GM12878 (cell line): ENCODE results near the gene NES. TPM values are rescaled to one million over a fixed set of nuclear protein-coding genes. Genes with fewer than 3 reads are reported as not detected.

Experiments used
- ATAC-seq: fragments of 200-7000 bp; cut with Tn5 transposase; 3 replicates; pipeline ENCODE4 v1.9.1; 2020; ENCODE audit warnings: mild to moderate bottlenecking, moderate library complexity
- BruUV-seq: library from RNA; stranded (reverse); fragments of 400-500 nt; replicated peaks from 2 replicates; lab custom pipeline; 2021; lab: Mats Ljungman, UMichigan
- CTCF ChIA-PET: fragments of 300-600 bp; sonication (Branson Sonifier 250); formaldehyde crosslinking; extraction: SDS; loops from one replicate; lab custom pipeline; 2021; ENCODE audit warnings: inconsistent platforms; lab: Yijun Ruan, JAX
- POLR2A ChIA-PET: fragments of 350-600 bp; formaldehyde crosslinking; extraction: SDS; loops from one replicate; lab custom pipeline; 2021; ENCODE audit warnings: inconsistent platforms; lab: Charles Lee
- RAD21 ChIA-PET: fragments of 300-600 bp; sonication (Branson Sonifier 250); formaldehyde crosslinking; loops from one replicate; lab custom pipeline; 2023; ENCODE audit warnings: antibody characterized with exemption; ENCODE audit not compliant: unreplicated experiment; lab: Charles Lee
- SMC1A ChIA-PET: fragments of 300-600 bp; sonication (Branson Sonifier 250); formaldehyde crosslinking; loops from one replicate; lab custom pipeline; 2023; ENCODE audit not compliant: unreplicated experiment, uncharacterized antibody; lab: Charles Lee
- DNase-seq: peaks from one replicate; pipeline ENCODE4 v3.0.0-alpha.2; 2011; ENCODE audit warnings: low read depth, low spot score
- FAIRE-seq: peaks from 3 replicates; lab custom pipeline; 2011; peaks lifted over from hg19 to GRCh38; lab: Jason Lieb, UNC
- H2AFZ ChIP-seq: 2 replicates; pipeline ENCODE4 v1.6.0; 2011; ENCODE audit warnings: low read depth, low read length, control low read depth; ENCODE audit not compliant: control insufficient read depth
- H3K27ac ChIP-seq: 2 replicates; pipeline ENCODE4 v1.5.1; 2011; ENCODE audit warnings: control low read depth; ENCODE audit not compliant: control insufficient read depth, insufficient read depth
- H3K27me3 ChIP-seq, 2 experiments: replicated peaks in 1 of 2; 2 replicates each; pipeline versions ENCODE4 v1.6.0 to v1.6.1; 2011; ENCODE audit warnings: low read length in 1 of 2; ENCODE audit not compliant: control insufficient read depth in 2 of 2, insufficient read depth in 2 of 2
- H3K36me3 ChIP-seq, 2 experiments: 2 replicates each; pipeline ENCODE4 v1.5.1; 2011; ENCODE audit warnings: low read length in 1 of 2; ENCODE audit not compliant: control insufficient read depth in 2 of 2, insufficient read depth in 2 of 2
- H3K4me1 ChIP-seq: 2 replicates; pipeline ENCODE4 v1.6.1; 2011; ENCODE audit warnings: mild to moderate bottlenecking, low read length, moderate library complexity, mixed read lengths; ENCODE audit not compliant: control insufficient read depth, insufficient read depth
- H3K4me2 ChIP-seq: 2 replicates; pipeline ENCODE4 v1.6.0; 2011; ENCODE audit warnings: control low read depth; ENCODE audit not compliant: control insufficient read depth, insufficient read depth
- H3K4me3 ChIP-seq: fragments of 200-600 bp; sonication (generic); 2 replicates; pipeline ENCODE4 v1.5.1; 2016
- H3K79me2 ChIP-seq: 2 replicates; pipeline ENCODE4 v1.6.0; 2011; ENCODE audit warnings: low read length; ENCODE audit not compliant: control insufficient read depth, insufficient read depth
- H3K9ac ChIP-seq: 2 replicates; pipeline ENCODE4 v1.8.0; 2011; ENCODE audit warnings: low read length, control low read depth, mixed read lengths; ENCODE audit not compliant: control insufficient read depth, insufficient read depth
- H3K9me3 ChIP-seq: replicated peaks from 3 replicates; pipeline ENCODE4 v1.5.1; 2011; ENCODE audit warnings: mild to moderate bottlenecking, low read length; ENCODE audit not compliant: control insufficient read depth, insufficient read depth
- H4K20me1 ChIP-seq: 2 replicates; pipeline ENCODE4 v1.6.0; 2011; ENCODE audit not compliant: control insufficient read depth, insufficient read depth
- BCLAF1 ChIP-seq: fragments of 450-650 bp; IDR thresholded peaks from 2 replicates; pipeline ENCODE4 v1.6.1; 2017; ENCODE audit warnings: antibody characterized with exemption, mild to moderate bottlenecking, moderate library complexity
- ELK1 ChIP-seq: IDR thresholded peaks from 2 replicates; pipeline ENCODE4 v1.6.1; 2012; ENCODE audit warnings: low read depth, low read length, improper control_type of control experiment
- MEF2B ChIP-seq: fragments of 450-650 bp; IDR thresholded peaks from 2 replicates; pipeline ENCODE4 v1.6.1; 2018; ENCODE audit warnings: mild to moderate bottlenecking, moderate library complexity; ENCODE audit not compliant: partially characterized antibody, poor library complexity, severe bottlenecking
- POLR2AphosphoS5 ChIP-seq: IDR thresholded peaks from 2 replicates; pipeline ENCODE4 v1.6.1; 2011; ENCODE audit warnings: mild to moderate bottlenecking, low read length, inconsistent platforms
- POU2F2 ChIP-seq: IDR thresholded peaks from 3 replicates; pipeline ENCODE4 v1.6.1; 2011; ENCODE audit warnings: low read depth, mild to moderate bottlenecking, low read length, borderline replicate concordance
- RAD21 ChIP-seq: IDR thresholded peaks from 2 replicates; pipeline ENCODE4 v1.6.1; 2011; ENCODE audit warnings: mild to moderate bottlenecking, low read depth, low read length, moderate library complexity; ENCODE audit not compliant: insufficient read depth
- RAD51 ChIP-seq: fragments of 450-650 bp; IDR thresholded peaks from 2 replicates; pipeline ENCODE4 v1.6.1; 2016; ENCODE audit warnings: moderate library complexity, mild to moderate bottlenecking, inconsistent platforms
- TARDBP ChIP-seq: IDR thresholded peaks from 2 replicates; pipeline ENCODE4 v1.6.1; 2016; ENCODE audit warnings: borderline replicate concordance
- TCF12 ChIP-seq: IDR thresholded peaks from 2 replicates; pipeline ENCODE4 v1.6.1; 2011; ENCODE audit warnings: low read depth, mild to moderate bottlenecking, low read length
- WGBS: methylation state at CpG from one replicate; pipeline ENCODE4 v1.1.6; 2016; ENCODE audit warnings: low lambda C conversion rate; ENCODE audit not compliant: insufficient replicate concordance, insufficient coverage; ENCODE audit errors: missing lambda C conversion rate; 5-methylcytosine and 5-hydroxymethylcytosine counted together
- in situ Hi-C: fragments of 300-500 bp; cut with MboI; formaldehyde crosslinking; loops from 9 replicates; pipeline ENCODE4 v1.14.3; 2018; ENCODE audit warnings: mixed read lengths
- intact Hi-C: fragments of 100-400 bp; cut with micrococcal nuclease; formaldehyde crosslinking; loops from one replicate; pipeline ENCODE4 v1.14.2; 2022; ENCODE audit not compliant: unreplicated experiment
- polyA plus RNA-seq, 11 experiments: library from polyadenylated mRNA; depleted of rRNA in 4 of 11; unstranded in 6 of 11; stranded (reverse) in 5 of 11; fragments of >200 nt; fragmentation: Nextera tagmentation in 4 of 11; fragmentation: Illumina TruSeq in 1 of 11; extraction: Ambion mirVana in 4 of 11; extraction: Trizol in 1 of 11; gene quantifications; 1 replicate in 1 of 11; 2 replicates in 10 of 11; pipeline versions ENCODE4 v1.2.1 to v1.2.3, GENCODE V29; 2011 to 2016; ENCODE audit warnings: inconsistent platforms in 2 of 11, missing spikeins in 2 of 11, low read depth in 1 of 11
- total RNA-seq, 4 experiments: library from RNA; depleted of rRNA in 3 of 4; stranded (reverse); fragments of >200 nt in 3 of 4; fragmentation: Illumina TruSeq in 1 of 4; extraction: Trizol in 1 of 4; gene quantifications; 2 replicates each; pipeline versions ENCODE4 v1.2.1 to v1.2.3, GENCODE V29; 2013 to 2021
- TF ChIP-seq, protein P1 (sequence below), 3 experiments: IDR thresholded peaks in 2 of 3; conservative IDR thresholded peaks in 1 of 3; 2 replicates each; pipeline ENCODE4 v1.5.1; 2011; ENCODE audit warnings: low read depth in 3 of 3, low read length in 3 of 3, mild to moderate bottlenecking in 3 of 3, control low read depth in 2 of 3, moderate library complexity in 2 of 3, inconsistent platforms in 1 of 3, mixed read lengths in 1 of 3; ENCODE audit not compliant: control insufficient read depth in 2 of 3, insufficient read depth in 1 of 3; ENCODE audit errors: extremely low read depth in 1 of 3
- TF ChIP-seq, protein P2 (sequence below): fragments of 450-650 bp; IDR thresholded peaks from 2 replicates; pipeline ENCODE4 v1.6.1; 2016; ENCODE audit warnings: mild to moderate bottlenecking
- TF ChIP-seq, protein P3 (sequence below): fragments of 450-650 bp; IDR thresholded peaks from 2 replicates; pipeline ENCODE4 v1.6.1; 2018; ENCODE audit warnings: mild to moderate bottlenecking, low read depth, moderate library complexity; ENCODE audit not compliant: partially characterized antibody

The NES gene
- total and polyA plus RNA-seq, 10 of the 15 experiments (the other 5 are each of a cell fraction or from before 2014, with no cell fraction given), result under 0.01 to 0.15 (median 0.02) TPM; not detected in 4

DNA sequence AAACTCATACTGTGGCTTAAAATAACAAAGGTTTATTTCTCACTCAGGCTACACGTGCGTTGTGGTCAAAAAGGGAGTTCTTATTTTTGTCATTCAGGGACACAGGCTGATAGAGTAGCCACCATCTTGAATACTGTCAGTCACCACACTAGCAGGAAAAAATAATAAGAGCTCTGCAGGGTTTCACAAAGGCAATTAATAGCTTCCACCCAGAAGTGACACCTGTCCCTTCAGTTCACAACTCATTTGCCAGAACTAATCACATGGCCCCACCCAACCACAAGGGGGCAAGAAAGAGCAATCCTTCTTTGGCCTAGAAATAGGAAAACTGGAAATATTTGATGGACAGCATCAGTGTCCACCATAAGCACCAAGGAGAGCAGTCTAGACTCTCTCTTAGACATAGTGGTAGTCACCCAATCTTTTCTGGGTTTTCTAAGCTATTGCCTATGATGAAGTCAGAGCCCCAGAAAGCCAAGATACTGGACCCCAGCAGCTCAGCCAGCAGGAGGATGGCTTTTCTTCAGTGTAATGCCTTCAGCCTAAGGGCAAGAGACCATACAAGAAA, 49.8 kb downstream of the NES start:
- ChIA-PET POLR2A (interaction anchor here (0.6 to 1.1 kb wide), 4 partner anchors 16 to 260 kb away, joined by 3 to 7 read pairs (median 4); no protein-coding TSS in a partner anchor), SMC1A (interaction anchor here (0.7 to 3.0 kb wide), 22 partner anchors 12 to 1586 kb away, joined by 3 to 18 read pairs (median 4); no protein-coding TSS in a partner anchor), CTCF (interaction anchor here (0.5 to 9.2 kb wide), 39 partner anchors 8 to 1782 kb away, joined by 3 to 208 read pairs (median 4); partner anchors contain the start of genes BCAN, CRABP2, HAPLN2 and ISG20L2), RAD21 (interaction anchor here (0.5 to 2.4 kb wide), 18 partner anchors 9 to 263 kb away, joined by 3 to 20 read pairs (median 4); partner anchors contain the start of gene NES)
- DNase-seq (no peak), ATAC-seq (peak; percentile 70), FAIRE-seq (peak; percentile 78)
- Histone ChIP-seq H3K27ac (no peak overlapping the region), H2AFZ (no peak overlapping the region), H3K4me1 (no peaks in the 10 kb centered on the region), H3K4me3 (no peak overlapping the region), H3K9me3 (no peaks in the 10 kb centered on the region), H3K27me3 (peaks cover 10 to 16% of the 10 kb centered on the region in 2 experiments; a peak in 3 of 4 replicates), H3K4me2 (no peak overlapping the region), H4K20me1 (no peaks in the 10 kb centered on the region), H3K9ac (no peak overlapping the region), H3K36me3 (no peaks in the 10 kb centered on the region), H3K79me2 (no peaks in the 10 kb centered on the region)
- 0% methylated on average over 2 of the region's 2 CpGs for WGBS
- BruUV-seq, result no TSS peak
- intact Hi-C loops, result loop anchor here (1.0 to 10.0 kb wide), 2 partner anchors 30 to 97 kb away; partner anchors contain the start of genes ISG20L2 and METTL25B
- in situ Hi-C loops, result no loop called here
- TF ChIP-seq TCF12 (no peak), BCLAF1 (no peak), POU2F2 (no peak), ELK1 (no peak), TARDBP (no peak), RAD51 (peak; percentile 46; the same call in 1 of the 2 replicates), RAD21 (peak; percentile 59), MEF2B (no peak), POLR2AphosphoS5 (no peak)
- TF ChIP-seq, protein P1, sequence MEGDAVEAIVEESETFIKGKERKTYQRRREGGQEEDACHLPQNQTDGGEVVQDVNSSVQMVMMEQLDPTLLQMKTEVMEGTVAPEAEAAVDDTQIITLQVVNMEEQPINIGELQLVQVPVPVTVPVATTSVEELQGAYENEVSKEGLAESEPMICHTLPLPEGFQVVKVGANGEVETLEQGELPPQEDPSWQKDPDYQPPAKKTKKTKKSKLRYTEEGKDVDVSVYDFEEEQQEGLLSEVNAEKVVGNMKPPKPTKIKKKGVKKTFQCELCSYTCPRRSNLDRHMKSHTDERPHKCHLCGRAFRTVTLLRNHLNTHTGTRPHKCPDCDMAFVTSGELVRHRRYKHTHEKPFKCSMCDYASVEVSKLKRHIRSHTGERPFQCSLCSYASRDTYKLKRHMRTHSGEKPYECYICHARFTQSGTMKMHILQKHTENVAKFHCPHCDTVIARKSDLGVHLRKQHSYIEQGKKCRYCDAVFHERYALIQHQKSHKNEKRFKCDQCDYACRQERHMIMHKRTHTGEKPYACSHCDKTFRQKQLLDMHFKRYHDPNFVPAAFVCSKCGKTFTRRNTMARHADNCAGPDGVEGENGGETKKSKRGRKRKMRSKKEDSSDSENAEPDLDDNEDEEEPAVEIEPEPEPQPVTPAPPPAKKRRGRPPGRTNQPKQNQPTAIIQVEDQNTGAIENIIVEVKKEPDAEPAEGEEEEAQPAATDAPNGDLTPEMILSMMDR (IDR thresholded peaks at IDR 0.05 in 2 of 3, conservative IDR thresholded peaks at IDR 0.05 in 1 of 3; ENCODE audit: control insufficient read depth in 2 of 3, extremely low read depth in 1 of 3, insufficient read depth in 1 of 3, low read depth in 3 of 3, low read length in 3 of 3), result peak; percentile 61 to 68 (median 67)
- TF ChIP-seq, protein P2, sequence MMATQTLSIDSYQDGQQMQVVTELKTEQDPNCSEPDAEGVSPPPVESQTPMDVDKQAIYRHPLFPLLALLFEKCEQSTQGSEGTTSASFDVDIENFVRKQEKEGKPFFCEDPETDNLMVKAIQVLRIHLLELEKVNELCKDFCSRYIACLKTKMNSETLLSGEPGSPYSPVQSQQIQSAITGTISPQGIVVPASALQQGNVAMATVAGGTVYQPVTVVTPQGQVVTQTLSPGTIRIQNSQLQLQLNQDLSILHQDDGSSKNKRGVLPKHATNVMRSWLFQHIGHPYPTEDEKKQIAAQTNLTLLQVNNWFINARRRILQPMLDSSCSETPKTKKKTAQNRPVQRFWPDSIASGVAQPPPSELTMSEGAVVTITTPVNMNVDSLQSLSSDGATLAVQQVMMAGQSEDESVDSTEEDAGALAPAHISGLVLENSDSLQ, result peak; percentile 80
- TF ChIP-seq, protein P3, sequence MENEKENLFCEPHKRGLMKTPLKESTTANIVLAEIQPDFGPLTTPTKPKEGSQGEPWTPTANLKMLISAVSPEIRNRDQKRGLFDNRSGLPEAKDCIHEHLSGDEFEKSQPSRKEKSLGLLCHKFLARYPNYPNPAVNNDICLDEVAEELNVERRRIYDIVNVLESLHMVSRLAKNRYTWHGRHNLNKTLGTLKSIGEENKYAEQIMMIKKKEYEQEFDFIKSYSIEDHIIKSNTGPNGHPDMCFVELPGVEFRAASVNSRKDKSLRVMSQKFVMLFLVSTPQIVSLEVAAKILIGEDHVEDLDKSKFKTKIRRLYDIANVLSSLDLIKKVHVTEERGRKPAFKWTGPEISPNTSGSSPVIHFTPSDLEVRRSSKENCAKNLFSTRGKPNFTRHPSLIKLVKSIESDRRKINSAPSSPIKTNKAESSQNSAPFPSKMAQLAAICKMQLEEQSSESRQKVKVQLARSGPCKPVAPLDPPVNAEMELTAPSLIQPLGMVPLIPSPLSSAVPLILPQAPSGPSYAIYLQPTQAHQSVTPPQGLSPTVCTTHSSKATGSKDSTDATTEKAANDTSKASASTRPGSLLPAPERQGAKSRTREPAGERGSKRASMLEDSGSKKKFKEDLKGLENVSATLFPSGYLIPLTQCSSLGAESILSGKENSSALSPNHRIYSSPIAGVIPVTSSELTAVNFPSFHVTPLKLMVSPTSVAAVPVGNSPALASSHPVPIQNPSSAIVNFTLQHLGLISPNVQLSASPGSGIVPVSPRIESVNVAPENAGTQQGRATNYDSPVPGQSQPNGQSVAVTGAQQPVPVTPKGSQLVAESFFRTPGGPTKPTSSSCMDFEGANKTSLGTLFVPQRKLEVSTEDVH, result no peak
